BE2C (cell line): Measurements from ENCODE around the gene SFXN4.
"Not testable (repeated sequence)": the region's sequence is repeated elsewhere in the genome, so short reads cannot be mapped to it uniquely, and the experiment has no call there.

ENCODE experiments used
- DNase-seq: peaks from one replicate; pipeline ENCODE4 v3.0.0-alpha.2; 2020
- H3K27me3 ChIP-seq: fragments of 250-450 bp; sonication (Bioruptor Pico); 2 replicates; pipeline ENCODE4 v1.5.1; 2020; ENCODE audit warnings: mild to moderate bottlenecking
- H3K36me3 ChIP-seq: fragments of 250-450 bp; sonication (Bioruptor Pico); 2 replicates; pipeline ENCODE4 v1.5.1; 2020; ENCODE audit warnings: mild to moderate bottlenecking
- H3K4me1 ChIP-seq: fragments of 250-450 bp; sonication (Bioruptor Pico); 2 replicates; pipeline ENCODE4 v1.5.1; 2020
- H3K4me3 ChIP-seq: 2 replicates; pipeline ENCODE4 v1.5.1; 2011; ENCODE audit warnings: low read depth, low read length
- H3K9me3 ChIP-seq: fragments of 250-450 bp; sonication (Bioruptor Pico); 2 replicates; pipeline ENCODE4 v1.5.1; 2020
- TF ChIP-seq, protein P1 (sequence below): IDR thresholded peaks from 2 replicates; pipeline ENCODE4 v1.5.1; 2012; ENCODE audit warnings: mild to moderate bottlenecking, low read depth, low read length

SFXN4 gene

DNA sequence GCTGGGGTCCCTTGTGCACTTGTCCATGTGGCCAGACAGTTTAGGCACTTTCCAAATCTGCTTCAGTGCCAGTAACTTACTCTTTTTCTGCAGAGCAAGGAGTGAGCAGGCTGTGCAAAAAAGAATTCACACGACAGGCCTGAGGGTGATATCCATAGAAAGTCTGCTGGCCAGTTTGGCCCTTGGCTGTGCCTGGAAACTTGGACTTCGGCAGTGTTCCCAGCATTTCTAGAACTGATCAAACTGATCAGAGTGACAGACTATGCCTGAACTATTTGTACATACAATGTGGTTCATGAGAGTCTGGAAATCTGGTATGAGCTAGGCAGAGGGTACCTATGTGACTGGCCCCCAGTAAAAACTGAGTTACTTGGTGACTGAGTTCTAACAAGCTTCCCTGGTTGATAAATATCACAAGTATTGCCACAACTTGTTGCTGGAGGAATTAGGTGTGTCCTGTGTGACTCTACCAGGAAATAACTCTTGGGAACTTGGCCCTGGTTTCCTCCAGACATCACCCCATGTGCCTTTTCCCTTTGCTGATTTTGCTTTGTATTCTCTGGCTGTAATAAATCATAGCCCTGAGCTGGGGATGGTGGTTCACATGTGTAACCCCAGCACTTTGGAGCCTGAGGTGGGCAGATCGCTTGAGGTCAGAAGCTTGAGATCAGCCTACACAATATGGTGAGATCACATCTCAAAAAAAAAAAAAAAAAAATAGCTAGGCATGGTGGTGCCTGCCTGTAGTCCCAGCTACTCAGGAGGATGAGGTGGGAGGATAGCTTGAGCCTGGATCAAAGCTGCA is 64.9 kb downstream of the SFXN4 start:
- TF ChIP-seq, protein P1, sequence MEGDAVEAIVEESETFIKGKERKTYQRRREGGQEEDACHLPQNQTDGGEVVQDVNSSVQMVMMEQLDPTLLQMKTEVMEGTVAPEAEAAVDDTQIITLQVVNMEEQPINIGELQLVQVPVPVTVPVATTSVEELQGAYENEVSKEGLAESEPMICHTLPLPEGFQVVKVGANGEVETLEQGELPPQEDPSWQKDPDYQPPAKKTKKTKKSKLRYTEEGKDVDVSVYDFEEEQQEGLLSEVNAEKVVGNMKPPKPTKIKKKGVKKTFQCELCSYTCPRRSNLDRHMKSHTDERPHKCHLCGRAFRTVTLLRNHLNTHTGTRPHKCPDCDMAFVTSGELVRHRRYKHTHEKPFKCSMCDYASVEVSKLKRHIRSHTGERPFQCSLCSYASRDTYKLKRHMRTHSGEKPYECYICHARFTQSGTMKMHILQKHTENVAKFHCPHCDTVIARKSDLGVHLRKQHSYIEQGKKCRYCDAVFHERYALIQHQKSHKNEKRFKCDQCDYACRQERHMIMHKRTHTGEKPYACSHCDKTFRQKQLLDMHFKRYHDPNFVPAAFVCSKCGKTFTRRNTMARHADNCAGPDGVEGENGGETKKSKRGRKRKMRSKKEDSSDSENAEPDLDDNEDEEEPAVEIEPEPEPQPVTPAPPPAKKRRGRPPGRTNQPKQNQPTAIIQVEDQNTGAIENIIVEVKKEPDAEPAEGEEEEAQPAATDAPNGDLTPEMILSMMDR: no peak
- H3K4me1 ChIP-seq: peaks cover 3% of the 10 kb centered on the region; the same call in 1 of the 2 replicates
- no peak overlapping the region for H3K4me3 ChIP-seq
- H3K27me3 ChIP-seq: no peaks in the 10 kb centered on the region
- H3K36me3 ChIP-seq: no peaks in the 10 kb centered on the region
- DNase-seq: no peak
- no peaks in the 10 kb centered on the region for H3K9me3 ChIP-seq

DNA sequence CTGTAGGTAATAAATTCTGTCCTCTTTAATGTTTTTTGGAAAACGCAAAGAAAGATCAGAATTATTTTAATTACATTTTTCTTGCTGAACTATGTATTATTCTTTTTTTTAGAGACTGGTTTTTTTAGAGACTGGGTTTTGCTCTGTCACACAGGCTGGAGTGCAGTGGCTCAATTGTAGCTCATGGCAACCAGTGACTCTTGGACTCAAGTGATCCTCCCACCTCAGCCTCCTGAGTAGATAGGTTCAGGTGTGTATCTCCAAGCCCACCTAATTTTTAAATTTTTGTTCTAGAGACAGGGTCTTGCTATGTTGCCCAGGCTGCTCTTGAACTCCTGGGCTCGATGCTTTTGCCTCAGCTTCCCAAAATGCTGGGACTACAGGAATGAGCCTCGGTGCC is 66.9 kb downstream of the SFXN4 start:
- Histone ChIP-seq H3K27me3 (no peaks in the 10 kb centered on the region), H3K36me3 (no peaks in the 10 kb centered on the region), H3K4me3 (no peak overlapping the region), H3K9me3 (no peaks in the 10 kb centered on the region), H3K4me1 (peaks cover 3% of the 10 kb centered on the region; the same call in 1 of the 2 replicates)
- DNase-seq: no peak
- TF ChIP-seq, protein P1: no peak

DNA sequence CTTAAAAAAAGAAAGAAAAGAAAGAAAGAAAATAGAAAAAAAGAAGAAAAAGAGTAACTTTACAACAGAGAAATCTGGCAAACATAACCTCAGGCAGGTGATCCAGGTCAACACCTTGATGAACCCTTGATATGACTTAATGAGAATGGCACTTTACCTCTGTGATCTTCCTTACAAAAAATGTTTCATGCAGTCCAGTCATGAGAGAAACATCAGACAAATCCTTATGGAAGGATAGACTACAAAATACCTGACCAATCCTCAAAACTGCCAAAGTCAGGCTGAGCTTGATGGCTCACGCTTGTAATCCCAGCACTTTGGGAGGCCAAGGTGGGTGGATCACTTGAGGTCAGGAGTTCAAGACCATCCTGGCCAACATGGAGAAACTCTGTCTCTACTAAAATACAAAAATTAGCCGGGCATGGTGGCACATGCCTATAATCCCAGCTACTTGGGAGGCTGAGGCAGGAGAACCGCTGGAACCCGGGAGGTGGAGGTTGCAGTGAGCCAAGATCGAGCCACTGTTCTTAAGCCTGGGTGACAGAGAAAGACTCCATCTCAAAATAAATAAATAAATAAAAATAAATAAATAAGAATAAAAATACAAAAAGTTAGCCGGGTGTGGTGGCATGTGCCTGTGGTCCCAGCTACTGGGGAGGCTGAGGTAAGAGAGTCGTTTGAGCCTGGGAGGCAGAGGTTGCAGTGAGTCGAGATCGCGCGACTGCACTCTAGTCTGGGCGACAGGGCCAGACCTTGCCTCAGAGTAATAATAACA is 68.7 kb downstream of the SFXN4 start:
- DNase-seq, H3K4me1 ChIP-seq: not testable (repeated sequence)

DNA sequence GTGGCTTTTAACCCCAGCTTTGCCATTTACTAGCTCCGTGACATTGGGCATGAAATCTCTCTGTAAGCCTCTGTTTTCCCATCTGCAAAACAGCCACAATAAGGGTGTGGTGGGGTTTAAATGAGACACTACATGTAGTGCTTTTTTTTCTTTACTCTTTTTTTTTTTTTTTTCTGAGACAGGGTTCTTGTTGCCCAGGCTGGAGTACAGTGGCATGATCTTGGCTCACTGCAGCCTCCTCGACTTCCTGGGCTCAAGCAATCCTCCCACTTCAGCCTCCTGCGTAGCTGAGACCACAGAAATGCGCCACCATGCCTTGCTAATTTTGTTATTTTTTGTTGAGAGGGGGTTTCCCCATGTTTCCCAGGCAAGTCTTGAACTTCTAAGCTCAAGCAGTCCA is 69.9 kb downstream of the SFXN4 start:
- H3K4me3 ChIP-seq: no peak overlapping the region
- H3K4me1 ChIP-seq: no peaks in the 10 kb centered on the region
- no peaks in the 10 kb centered on the region for H3K36me3 ChIP-seq
- TF ChIP-seq, protein P1: no peak
- DNase-seq: no peak
- no peaks in the 10 kb centered on the region for H3K9me3 ChIP-seq
- no peaks in the 10 kb centered on the region for H3K27me3 ChIP-seq

More for the DNA sequence above, 68.7 kb downstream of the SFXN4 start:
- not testable (repeated sequence) for H3K9me3 ChIP-seq, H3K36me3 ChIP-seq, H3K4me3 ChIP-seq, H3K27me3 ChIP-seq

DNA sequence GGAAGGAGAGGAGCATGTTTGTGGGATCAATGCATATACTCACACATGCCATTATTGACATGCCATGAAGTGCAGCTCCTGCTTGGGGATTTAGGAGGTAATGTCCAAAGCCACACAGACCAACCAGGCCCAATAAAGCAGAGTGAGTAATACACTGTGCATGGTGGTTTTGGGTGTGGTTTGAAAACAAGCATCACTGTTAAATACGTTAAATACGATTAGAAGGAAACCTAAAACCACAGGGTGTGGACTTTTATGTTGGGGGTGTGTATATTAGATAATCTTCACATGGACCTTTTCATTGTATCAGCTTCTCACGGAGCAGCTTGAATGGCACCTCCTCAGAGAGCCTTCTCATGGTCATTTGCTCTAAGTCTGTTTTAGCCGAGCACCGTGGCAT is 74.5 kb downstream of the SFXN4 start:
- no peaks in the 10 kb centered on the region for H3K27me3 ChIP-seq
- H3K9me3 ChIP-seq: no peaks in the 10 kb centered on the region
- DNase-seq: no peak
- H3K4me3 ChIP-seq: no peak overlapping the region
- H3K4me1 ChIP-seq: no peaks in the 10 kb centered on the region
- H3K36me3 ChIP-seq: no peaks in the 10 kb centered on the region
- TF ChIP-seq, protein P1: no peak
